Thyroid gland (tissue), 4 donors: Measurements from ENCODE around the gene SMG1.
"Not testable (repeated sequence)": the region's sequence is repeated elsewhere in the genome, so short reads cannot be mapped to it uniquely, and the experiment has no call there.

ENCODE experiments used
- POLR2A ChIP-seq, 2 donors: fragments of 450-650 bp; IDR thresholded peaks; one replicate each; pipeline ENCODE4 v1.6.1; 2017; ENCODE audit warnings: antibody characterized with exemption in 2 of 2, mild to moderate bottlenecking in 2 of 2, moderate library complexity in 1 of 2
- TF ChIP-seq, protein P1 (sequence below), 6 experiments: fragments of 200-600 bp in 3 of 6; fragments of 450-650 bp in 3 of 6; sonication (generic) in 3 of 6; IDR thresholded peaks; one replicate each; pipeline ENCODE4 v1.5.1; 2016 to 2019; ENCODE audit warnings: antibody characterized with exemption in 6 of 6, mild to moderate bottlenecking in 2 of 6, inconsistent platforms in 1 of 6, moderate library complexity in 1 of 6

GRCh38 chr16:18925215-18925985, 808 bp downstream of the SMG1 start:
- TF ChIP-seq, protein P1, sequence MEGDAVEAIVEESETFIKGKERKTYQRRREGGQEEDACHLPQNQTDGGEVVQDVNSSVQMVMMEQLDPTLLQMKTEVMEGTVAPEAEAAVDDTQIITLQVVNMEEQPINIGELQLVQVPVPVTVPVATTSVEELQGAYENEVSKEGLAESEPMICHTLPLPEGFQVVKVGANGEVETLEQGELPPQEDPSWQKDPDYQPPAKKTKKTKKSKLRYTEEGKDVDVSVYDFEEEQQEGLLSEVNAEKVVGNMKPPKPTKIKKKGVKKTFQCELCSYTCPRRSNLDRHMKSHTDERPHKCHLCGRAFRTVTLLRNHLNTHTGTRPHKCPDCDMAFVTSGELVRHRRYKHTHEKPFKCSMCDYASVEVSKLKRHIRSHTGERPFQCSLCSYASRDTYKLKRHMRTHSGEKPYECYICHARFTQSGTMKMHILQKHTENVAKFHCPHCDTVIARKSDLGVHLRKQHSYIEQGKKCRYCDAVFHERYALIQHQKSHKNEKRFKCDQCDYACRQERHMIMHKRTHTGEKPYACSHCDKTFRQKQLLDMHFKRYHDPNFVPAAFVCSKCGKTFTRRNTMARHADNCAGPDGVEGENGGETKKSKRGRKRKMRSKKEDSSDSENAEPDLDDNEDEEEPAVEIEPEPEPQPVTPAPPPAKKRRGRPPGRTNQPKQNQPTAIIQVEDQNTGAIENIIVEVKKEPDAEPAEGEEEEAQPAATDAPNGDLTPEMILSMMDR (IDR thresholded peaks at IDR 0.05), result not testable (repeated sequence)
- not testable (repeated sequence) for TF ChIP-seq POLR2A (IDR thresholded peaks at IDR 0.05)
